Measurements from ENCODE around the gene KRT10.

Gene KRT10

GRCh38 chr17:40857535-40857934, 35.1 kb upstream of the KRT10 start:
- TF ChIP-seq, protein P1, sequence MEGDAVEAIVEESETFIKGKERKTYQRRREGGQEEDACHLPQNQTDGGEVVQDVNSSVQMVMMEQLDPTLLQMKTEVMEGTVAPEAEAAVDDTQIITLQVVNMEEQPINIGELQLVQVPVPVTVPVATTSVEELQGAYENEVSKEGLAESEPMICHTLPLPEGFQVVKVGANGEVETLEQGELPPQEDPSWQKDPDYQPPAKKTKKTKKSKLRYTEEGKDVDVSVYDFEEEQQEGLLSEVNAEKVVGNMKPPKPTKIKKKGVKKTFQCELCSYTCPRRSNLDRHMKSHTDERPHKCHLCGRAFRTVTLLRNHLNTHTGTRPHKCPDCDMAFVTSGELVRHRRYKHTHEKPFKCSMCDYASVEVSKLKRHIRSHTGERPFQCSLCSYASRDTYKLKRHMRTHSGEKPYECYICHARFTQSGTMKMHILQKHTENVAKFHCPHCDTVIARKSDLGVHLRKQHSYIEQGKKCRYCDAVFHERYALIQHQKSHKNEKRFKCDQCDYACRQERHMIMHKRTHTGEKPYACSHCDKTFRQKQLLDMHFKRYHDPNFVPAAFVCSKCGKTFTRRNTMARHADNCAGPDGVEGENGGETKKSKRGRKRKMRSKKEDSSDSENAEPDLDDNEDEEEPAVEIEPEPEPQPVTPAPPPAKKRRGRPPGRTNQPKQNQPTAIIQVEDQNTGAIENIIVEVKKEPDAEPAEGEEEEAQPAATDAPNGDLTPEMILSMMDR (IDR thresholded peaks at IDR 0.05): no peak

DNA sequence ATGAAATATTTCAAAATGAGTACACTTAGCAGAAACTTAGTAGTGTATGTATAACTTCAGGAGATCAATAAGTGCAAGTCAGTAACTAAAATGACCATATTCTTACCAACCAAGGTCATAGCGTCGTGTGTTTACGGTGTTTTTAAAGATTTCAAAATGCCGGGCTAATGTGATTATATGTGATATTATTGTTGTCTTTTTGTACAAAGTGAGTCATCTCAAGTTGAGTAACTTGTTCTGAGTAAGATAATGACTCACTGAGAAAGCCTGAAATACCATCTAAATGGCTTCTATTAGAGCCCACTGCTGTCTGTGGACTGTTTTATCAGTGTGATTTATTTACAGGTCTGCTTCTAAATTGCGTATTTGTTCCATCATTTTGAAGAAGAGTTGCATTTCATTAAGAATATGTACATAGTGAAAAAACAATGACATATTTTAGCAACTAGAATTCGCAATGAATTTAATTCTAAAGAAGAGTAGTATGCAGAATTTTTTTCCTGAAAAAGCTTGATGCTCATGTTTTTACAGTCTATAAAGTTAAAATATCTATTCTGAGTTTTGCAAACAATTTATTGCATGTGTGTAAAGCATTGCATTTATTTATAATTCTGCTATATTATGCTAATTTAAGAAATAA, 31.9 kb upstream of the KRT10 start:
- TF ChIP-seq, protein P1 (IDR thresholded peaks at IDR 0.05): no peak

DNA sequence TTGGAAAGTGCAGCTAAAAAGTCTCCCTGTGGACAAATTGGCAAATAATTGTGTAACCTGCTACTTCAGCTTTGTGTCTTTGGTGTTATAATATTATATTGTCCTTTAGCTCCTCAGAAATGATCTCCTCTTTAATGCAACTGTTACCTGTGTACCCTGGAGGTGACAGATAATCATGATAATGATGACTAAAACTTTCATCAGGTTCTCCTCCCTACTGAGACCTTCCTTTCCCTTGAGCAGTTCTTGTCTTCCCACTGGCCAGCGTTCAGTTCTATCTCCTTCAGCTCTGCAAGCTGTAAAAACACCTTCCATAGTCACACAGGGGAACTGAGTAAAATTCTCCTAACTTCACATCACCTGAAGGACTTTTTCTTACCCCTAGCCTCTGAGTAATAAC, 29.9 kb upstream of the KRT10 start:
- TF ChIP-seq, protein P1 (IDR thresholded peaks at IDR 0.05): no peak

DNA sequence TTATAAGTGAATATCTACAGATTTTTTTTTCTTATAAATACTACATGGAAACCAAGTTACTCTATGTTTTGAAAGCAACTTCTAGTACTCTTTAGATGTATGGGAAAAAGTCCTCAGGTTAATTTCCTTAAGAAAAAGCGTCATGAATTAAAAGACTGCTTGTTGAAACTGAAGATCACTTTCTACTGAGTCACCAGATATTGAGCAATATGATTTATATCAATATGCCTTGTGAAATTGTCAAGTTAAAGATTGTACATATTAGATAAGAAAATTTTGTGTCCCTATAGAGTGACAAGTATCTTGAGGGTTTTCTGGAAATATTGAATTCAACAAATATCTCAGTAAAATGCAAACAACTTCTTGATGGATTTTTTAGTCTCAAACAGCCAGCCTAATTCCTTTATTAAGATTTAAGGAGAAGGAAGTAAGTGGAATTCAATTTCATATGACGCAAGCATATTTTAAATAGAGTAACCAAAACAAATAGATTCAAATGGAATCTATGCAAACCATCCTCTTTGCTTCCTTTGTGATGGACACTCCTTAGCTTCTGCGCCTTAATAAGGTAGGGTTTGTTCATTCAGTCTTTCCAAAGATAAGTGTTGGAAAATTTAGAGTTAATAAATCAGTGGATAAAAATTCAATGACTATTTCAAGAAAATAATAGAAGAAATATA, 28.0 kb upstream of the KRT10 start:
- TF ChIP-seq, protein P1 (IDR thresholded peaks at IDR 0.05): no peak

DNA sequence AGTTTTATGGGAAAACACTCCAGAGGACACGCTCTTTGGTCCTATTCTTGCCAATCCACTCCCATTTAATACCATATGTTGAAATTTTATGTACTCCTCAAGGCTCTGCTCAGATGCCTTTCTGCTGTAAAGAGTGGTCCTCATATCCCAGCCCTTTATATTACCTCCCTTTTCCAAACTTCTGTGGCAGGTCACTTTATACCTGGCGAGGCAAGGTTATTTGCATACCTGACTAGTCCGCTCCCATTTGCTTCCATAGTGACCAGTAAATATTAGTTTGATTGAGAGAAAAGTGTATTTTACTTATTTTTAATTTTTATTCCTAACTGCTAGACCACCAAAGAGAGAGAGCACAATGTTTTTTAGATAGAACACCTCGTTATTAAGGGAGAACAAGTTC, 27.3 kb upstream of the KRT10 start:
- TF ChIP-seq, protein P1 (IDR thresholded peaks at IDR 0.05): no peak

DNA sequence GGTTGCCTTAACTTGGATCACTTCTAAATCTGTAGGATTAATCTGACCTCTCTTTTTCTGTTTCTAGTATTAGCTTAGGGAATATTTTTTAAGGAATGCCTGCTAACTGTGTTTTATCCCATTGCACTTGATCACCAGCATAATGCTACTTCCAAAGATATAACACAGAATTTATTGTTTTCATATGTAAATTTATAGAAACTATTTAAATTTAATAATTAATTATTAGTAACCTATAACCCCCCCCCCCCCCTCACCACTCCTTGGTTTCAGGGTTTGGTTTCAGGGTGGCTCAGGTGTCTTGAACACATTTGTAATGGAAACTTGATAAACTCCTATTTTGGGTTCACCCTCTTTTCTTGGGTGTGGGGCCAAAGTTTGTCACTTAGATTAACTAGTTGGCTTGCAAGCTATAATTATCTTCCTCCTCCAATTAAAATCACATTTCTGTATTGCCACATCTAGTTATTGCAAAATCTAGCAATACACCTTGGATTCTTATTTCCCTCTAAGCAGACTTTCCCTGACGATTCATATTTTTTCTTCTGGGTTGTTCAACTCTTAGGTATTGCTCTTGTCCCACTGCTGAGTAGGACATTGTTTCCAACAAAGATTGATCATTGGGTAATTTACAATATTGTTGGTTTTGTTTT, 26.3 kb upstream of the KRT10 start:
- TF ChIP-seq, protein P1 (IDR thresholded peaks at IDR 0.05): no peak

DNA sequence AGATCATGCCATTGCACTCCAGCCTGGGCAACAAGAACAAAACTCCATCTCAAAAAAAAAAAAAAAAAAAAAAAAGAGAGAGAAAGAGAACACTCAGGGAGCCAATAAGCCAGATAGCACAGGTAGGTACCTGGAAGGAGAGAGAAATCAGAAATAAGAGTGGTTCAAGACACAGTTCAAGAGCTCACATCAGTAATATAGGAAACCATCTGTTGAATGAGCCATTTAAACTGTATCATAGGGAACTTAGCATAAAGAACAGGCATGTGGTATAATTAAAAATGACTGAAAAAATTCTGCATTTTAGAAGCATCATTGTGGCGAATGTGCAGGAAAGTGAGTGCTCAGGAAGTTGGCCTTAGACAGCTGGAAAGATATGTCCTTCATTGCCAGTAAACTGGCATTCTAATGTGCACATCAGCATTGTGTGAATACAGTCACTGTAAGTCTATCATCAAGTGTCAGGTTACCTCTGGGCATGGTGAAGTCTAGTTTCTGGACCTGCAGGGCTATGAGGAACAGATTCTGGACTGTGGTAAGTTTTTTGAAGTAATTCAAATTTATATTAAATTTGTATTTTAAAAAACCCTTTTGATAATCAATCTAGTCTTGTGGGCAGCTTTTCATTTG, 24.2 kb upstream of the KRT10 start:
- TF ChIP-seq, protein P1 (IDR thresholded peaks at IDR 0.05): no peak

Measured in LNCAP (cell line).